Pancreas (tissue), 10 donors: Measurements from ENCODE around the gene CCDC47. TPM values are rescaled to one million over a fixed set of nuclear protein-coding genes. Genes with fewer than 3 reads are reported as not detected.

Source experiments
- ATAC-seq, 4 donors: fragments of 200-7000 bp; cut with Tn5 transposase; one replicate each; pipeline versions ENCODE4 v1.8.0 to v1.9.1; 2020; ENCODE audit warnings: mild to moderate bottlenecking in 4 of 4, moderate library complexity in 4 of 4
- DNase-seq, 6 donors: peaks; one replicate each; pipeline ENCODE4 v3.0.0-alpha.2; 2020
- FAIRE-seq: peaks from 2 replicates; lab custom pipeline; 2012; peaks lifted over from hg19 to GRCh38; lab: Jason Lieb, UNC
- H3K27ac ChIP-seq, 4 donors: fragments of 200-600 bp; sonication (generic); 1 replicate in 3 of 4; 2 replicates in 1 of 4; pipeline versions ENCODE4 v1.5.0 to v1.8.0; 2020
- H3K27me3 ChIP-seq, 4 donors: fragments of 200-600 bp; one replicate each; pipeline ENCODE4 v1.8.0; 2021
- H3K36me3 ChIP-seq, 3 donors: fragments of 200-600 bp; sonication (generic) in 1 of 3; one replicate each; pipeline versions ENCODE4 v1.5.0 to v1.8.0; 2020 to 2021
- H3K4me1 ChIP-seq, 3 donors: fragments of 200-600 bp; one replicate each; pipeline ENCODE4 v1.8.0; 2021
- H3K4me3 ChIP-seq, 4 donors: fragments of 200-600 bp; sonication (generic) in 2 of 4; one replicate each; pipeline versions ENCODE4 v1.5.0 to v1.8.0; 2020 to 2021
- H3K9me3 ChIP-seq, 4 donors: fragments of 200-600 bp; one replicate each; pipeline ENCODE4 v1.8.0; 2021
- WGBS, 2 donors: extraction: QIAGEN DNeasy Blood & Tissue Kit; methylation state at CpG; one replicate each; pipeline ENCODE4 v1.1.7; 2013; 5-methylcytosine and 5-hydroxymethylcytosine counted together
- intact Hi-C, 3 donors: fragments of 100-400 bp; cut with DNase I; formaldehyde crosslinking; loops; one replicate each; pipeline versions ENCODE4 v1.11.1 to v1.14.2; 2022
- polyA plus RNA-seq, 2 donors: library from polyadenylated mRNA; stranded (reverse); fragments of 200-250 nt; gene quantifications; one replicate each; pipeline ENCODE4 v1.2.3, GENCODE V29; 2013
- total RNA-seq, 6 donors: library from RNA; stranded (reverse); fragmentation: NEBNext Ultra II Directional in 4 of 6; extraction: Animal tissue kit (Norgen Biotek cat#: 25700) in 4 of 6; gene quantifications; one replicate each; pipeline versions ENCODE4 v1.2.1 to v1.2.4, GENCODE V29; 2021 to 2023
- TF ChIP-seq, protein P1 (sequence below), 4 donors: fragments of 200-600 bp; sonication (generic) in 3 of 4; IDR thresholded peaks; one replicate each; pipeline versions ENCODE4 v1.5.0 to v1.8.0; 2021; ENCODE audit warnings: antibody characterized with exemption in 4 of 4
- donor health status: healthy with polysubstance abuse.
- donor health status: DM: no; HTN: no; CAD: no; lungs with moderate emphysema.
- donor health status: DM: no; HTN: no; CAD: no.
- donor health status: control.
- donor health status: control.
- donor health status: Bipolar disorder and iron deficiency.
- donor health status: DM: yes; HTN: yes; CAD: no.
- donor health status: DM: no; HTN: no; CAD: no.
- donor health status: DM: no; HTN: no; CAD: no.
- donor health status: DM: yes; HTN: yes; CAD: no.

CCDC47 gene
- total and polyA plus RNA-seq, 8 donors = 10.8 to 60.3 (median 46.9) TPM

DNA sequence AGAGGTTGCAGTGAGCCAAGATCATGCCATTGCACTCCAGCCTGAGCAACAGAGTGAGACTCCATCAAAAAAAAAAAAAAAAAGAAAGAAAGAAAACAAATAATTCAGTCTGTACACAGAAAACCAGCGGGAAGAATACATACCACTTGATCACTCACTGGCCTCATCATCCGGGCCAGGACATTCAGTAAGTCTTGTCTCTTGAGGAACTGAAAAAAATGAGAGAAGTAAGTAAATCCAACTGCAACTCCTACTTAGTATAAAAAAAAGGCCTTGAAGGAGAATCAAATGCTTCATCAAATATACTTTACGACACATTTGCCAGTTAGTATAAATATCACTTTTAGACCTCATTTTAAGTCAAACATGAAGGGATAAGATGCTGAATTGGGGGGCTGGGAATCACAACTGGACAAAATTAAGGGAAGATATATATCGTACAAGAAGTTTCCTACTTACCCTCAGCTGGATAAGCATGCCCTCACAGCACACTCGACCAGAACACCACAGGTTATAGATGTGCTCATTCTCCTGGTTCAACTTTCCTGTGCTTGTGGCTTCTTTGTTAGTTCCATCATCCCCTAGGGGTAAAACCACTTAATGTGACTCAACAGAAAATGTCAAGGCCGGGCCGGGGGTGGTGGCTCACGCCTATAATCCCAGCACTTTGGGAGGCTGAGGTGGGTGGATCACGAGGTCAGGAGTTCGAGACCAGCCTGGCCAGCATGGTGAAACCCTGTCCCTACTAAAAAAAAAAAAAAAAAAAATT lies 12.4 kb downstream of the CCDC47 start:
- Histone ChIP-seq H3K4me3 (no peak overlapping the region), H3K4me1 (peaks cover 0 to 29% (median 7%) of the 10 kb centered on the region in 3 donors), H3K36me3 (peaks cover 4 to 20% (median 17%) of the 10 kb centered on the region in 3 donors), H3K27me3 (no peaks in the 10 kb centered on the region), H3K9me3 (no peaks in the 10 kb centered on the region), H3K27ac (peak overlapping the region in 2 of 4 donors; percentile 21 to 72)
- intact Hi-C loops = no loop called here
- ATAC-seq (no peak), FAIRE-seq (no peak), DNase-seq (no peak)
- TF ChIP-seq, protein P1, sequence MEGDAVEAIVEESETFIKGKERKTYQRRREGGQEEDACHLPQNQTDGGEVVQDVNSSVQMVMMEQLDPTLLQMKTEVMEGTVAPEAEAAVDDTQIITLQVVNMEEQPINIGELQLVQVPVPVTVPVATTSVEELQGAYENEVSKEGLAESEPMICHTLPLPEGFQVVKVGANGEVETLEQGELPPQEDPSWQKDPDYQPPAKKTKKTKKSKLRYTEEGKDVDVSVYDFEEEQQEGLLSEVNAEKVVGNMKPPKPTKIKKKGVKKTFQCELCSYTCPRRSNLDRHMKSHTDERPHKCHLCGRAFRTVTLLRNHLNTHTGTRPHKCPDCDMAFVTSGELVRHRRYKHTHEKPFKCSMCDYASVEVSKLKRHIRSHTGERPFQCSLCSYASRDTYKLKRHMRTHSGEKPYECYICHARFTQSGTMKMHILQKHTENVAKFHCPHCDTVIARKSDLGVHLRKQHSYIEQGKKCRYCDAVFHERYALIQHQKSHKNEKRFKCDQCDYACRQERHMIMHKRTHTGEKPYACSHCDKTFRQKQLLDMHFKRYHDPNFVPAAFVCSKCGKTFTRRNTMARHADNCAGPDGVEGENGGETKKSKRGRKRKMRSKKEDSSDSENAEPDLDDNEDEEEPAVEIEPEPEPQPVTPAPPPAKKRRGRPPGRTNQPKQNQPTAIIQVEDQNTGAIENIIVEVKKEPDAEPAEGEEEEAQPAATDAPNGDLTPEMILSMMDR (IDR thresholded peaks at IDR 0.05) = no peak
- 90 to 94% methylated on average over 10 of the region's 10 CpGs for WGBS, 2 donors

GRCh38 chr17:63758428-63758827 lies 15.0 kb downstream of the CCDC47 start:
- no peaks in the 10 kb centered on the region for H3K9me3 ChIP-seq
- no peak overlapping the region for H3K4me3 ChIP-seq
- H3K27me3 ChIP-seq = no peaks in the 10 kb centered on the region
- peaks cover 0 to 29% (median 7%) of the 10 kb centered on the region in 3 donors for H3K4me1 ChIP-seq
- 72 to 76% methylated on average over 2 of the region's 2 CpGs for WGBS, 2 donors
- intact Hi-C loops = no loop called here
- no peak overlapping the region for H3K27ac ChIP-seq
- ATAC-seq (peak in 1 of 4 donors; percentile 73), FAIRE-seq (no peak), DNase-seq (no peak)
- TF ChIP-seq, protein P1 (IDR thresholded peaks at IDR 0.05) = no peak
- H3K36me3 ChIP-seq = peaks cover 4 to 30% (median 29%) of the 10 kb centered on the region in 3 donors

- DNase-seq = no peak
- intact Hi-C loops = no loop called here
- H3K9me3 ChIP-seq = no peaks in the 10 kb centered on the region
- TF ChIP-seq, protein P1 (IDR thresholded peaks at IDR 0.05) = no peak
- H3K27me3 ChIP-seq = no peaks in the 10 kb centered on the region
- H3K36me3 ChIP-seq = peaks cover 0 to 34% (median 26%) of the 10 kb centered on the region in 3 donors
- H3K4me1 ChIP-seq = peaks cover 4 to 27% (median 7%) of the 10 kb centered on the region in 3 donors
- no peak overlapping the region for H3K27ac ChIP-seq
- no peak for FAIRE-seq
- no peak overlapping the region for H3K4me3 ChIP-seq
- 96 to 100% methylated on average over 3 of the region's 3 CpGs for WGBS, 2 donors
- no peak for ATAC-seq
These were observed 19.4 kb downstream of the CCDC47 start for GRCh38 chr17:63754046-63754445.

- peaks cover 0 to 34% (median 31%) of the 10 kb centered on the region in 3 donors for H3K36me3 ChIP-seq
- no peak overlapping the region for H3K27ac ChIP-seq
- no peaks in the 10 kb centered on the region for H3K27me3 ChIP-seq
- TF ChIP-seq, protein P1 (IDR thresholded peaks at IDR 0.05) = no peak
- 79 to 83% methylated on average over 1 of the region's 1 CpG for WGBS, 2 donors
- ATAC-seq (no peak), FAIRE-seq (no peak), DNase-seq (no peak)
- intact Hi-C loops = no loop called here
- H3K4me3 ChIP-seq = no peak overlapping the region
- H3K4me1 ChIP-seq = peaks cover 4 to 21% (median 7%) of the 10 kb centered on the region in 3 donors
- H3K9me3 ChIP-seq = no peaks in the 10 kb centered on the region
These were observed 20.2 kb downstream of the CCDC47 start for GRCh38 chr17:63753215-63753614.

GRCh38 chr17:63752707-63753106 lies 20.7 kb downstream of the CCDC47 start:
- intact Hi-C loops = no loop called here
- ATAC-seq (no peak), DNase-seq (no peak), FAIRE-seq (no peak)
- H3K36me3 ChIP-seq = peaks cover 0 to 34% (median 31%) of the 10 kb centered on the region in 3 donors
- H3K9me3 ChIP-seq = no peaks in the 10 kb centered on the region
- 30 to 52% methylated on average over 1 of the region's 1 CpG for WGBS, 2 donors
- no peak overlapping the region for H3K4me3 ChIP-seq
- TF ChIP-seq, protein P1 (IDR thresholded peaks at IDR 0.05) = no peak
- peaks cover 4 to 16% (median 7%) of the 10 kb centered on the region in 3 donors for H3K4me1 ChIP-seq
- H3K27ac ChIP-seq = no peak overlapping the region
- H3K27me3 ChIP-seq = no peaks in the 10 kb centered on the region
